ENCODE data around the gene DLL3. TPM values are rescaled to one million over a fixed set of nuclear protein-coding genes. Genes with fewer than 3 reads are reported as not detected.
A peak's percentile ranks its signal among the peaks of the same experiment; 100 is the strongest.

DLL3 gene
- total and polyA plus RNA-seq, 9 of the 15 experiments (the other 6 are each of a cell fraction or from before 2014, with no cell fraction given): 0.80 to 6.3 (median 1.2) TPM

- TF ChIP-seq NCOR1 (IDR thresholded peaks at IDR 0.05) (no peak), CBX3 (IDR thresholded peaks at IDR 0.05; ENCODE audit: borderline replicate concordance in 1 of 2, low read length in 2 of 2) (no peak), ZNF699 (CRISPR knock-in tag; IDR thresholded peaks at IDR 0.05; ENCODE audit: insufficient replicate concordance) (no peak), MGA (IDR thresholded peaks at IDR 0.05) (peak; percentile 89), CTCF (IDR thresholded peaks at IDR 0.05 in 2 of 3, conservative IDR thresholded peaks at IDR 0.05 in 1 of 3; ENCODE audit: insufficient read depth in 2 of 3, low read depth in 1 of 3, low read length in 3 of 3) (peak; percentile 62 to 87 (median 72); a peak in 5 of 6 replicates), LARP7 (IDR thresholded peaks at IDR 0.05) (no peak), ZNF175 (CRISPR knock-in tag; IDR thresholded peaks at IDR 0.05; ENCODE audit: low read depth) (no peak), HMBOX1 (IDR thresholded peaks at IDR 0.05) (no peak), PHB (CRISPR knock-in tag; IDR thresholded peaks at IDR 0.05) (no peak), ZNF124 (CRISPR knock-in tag; IDR thresholded peaks at IDR 0.05) (no peak), HNRNPK (IDR thresholded peaks at IDR 0.05; ENCODE audit: low read depth, low read length, poor library complexity, severe bottlenecking) (no peak), RFX1 (IDR thresholded peaks at IDR 0.05) (no peak)
Measured at GRCh38 chr19:39497996-39498797, 550 bp upstream of the DLL3 start (continued).

All from K562 (cell line).